Thyroid gland (tissue), 4 donors: ENCODE measurements around the gene PAQR3.

Source experiments
- CTCF ChIP-seq, 6 experiments: fragments of 200-600 bp in 3 of 6; fragments of 450-650 bp in 3 of 6; sonication (generic) in 3 of 6; IDR thresholded peaks; one replicate each; pipeline ENCODE4 v1.5.1; 2016 to 2019; ENCODE audit warnings: antibody characterized with exemption in 6 of 6, mild to moderate bottlenecking in 2 of 6, inconsistent platforms in 1 of 6, moderate library complexity in 1 of 6
- POLR2A ChIP-seq, 2 donors: fragments of 450-650 bp; IDR thresholded peaks; one replicate each; pipeline ENCODE4 v1.6.1; 2017; ENCODE audit warnings: antibody characterized with exemption in 2 of 2, mild to moderate bottlenecking in 2 of 2, moderate library complexity in 1 of 2

DNA sequence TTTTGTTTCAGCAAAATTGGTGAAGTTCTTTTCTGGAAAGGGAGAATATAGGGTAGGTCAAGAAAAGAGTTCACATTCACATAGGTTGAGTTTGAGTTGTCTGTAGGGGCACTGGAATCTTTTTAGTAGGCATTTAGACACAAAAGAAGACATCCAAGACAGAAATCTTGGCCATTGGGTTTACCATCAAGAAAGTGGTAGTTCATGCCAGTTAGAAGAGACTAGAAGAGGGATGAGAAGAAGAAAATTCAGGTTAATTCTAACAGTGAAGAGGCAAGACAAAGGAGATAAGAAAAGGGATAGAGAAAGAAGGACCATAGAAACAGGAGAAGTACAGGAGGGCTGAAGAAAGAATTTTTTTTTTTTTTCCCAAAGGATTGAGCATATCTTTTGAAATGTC, 39.9 kb downstream of the PAQR3 start:
- TF ChIP-seq CTCF (IDR thresholded peaks at IDR 0.05) = no peak
- no peak for TF ChIP-seq POLR2A (IDR thresholded peaks at IDR 0.05)
